SK-MEL-5 (cell line): ENCODE data around the gene SLC19A1. TPM values are rescaled to one million over a fixed set of nuclear protein-coding genes. Genes with fewer than 3 reads are reported as not detected.
A peak's percentile ranks its signal among the peaks of the same experiment; 100 is the strongest.

Source experiments
- DNase-seq: peaks from one replicate; pipeline ENCODE4 v3.0.0-alpha.2; 2016; ENCODE audit warnings: low read depth, low spot score
- in situ Hi-C: cut with HindIII; loops from 2 replicates; pipeline ENCODE4 v1.10.0; 2016; ENCODE audit warnings: low sequenced_read_pairs, high pct_unique_total_duplicates, low pct_unique_long_range_greater_than_20kb
- polyA plus RNA-seq, 2 experiments: library from polyadenylated mRNA; depleted of rRNA; stranded (reverse); fragments of >200 nt; gene quantifications; 2 replicates each; pipeline ENCODE4 v1.2.3, GENCODE V29; 2015
- total RNA-seq: library from RNA; depleted of rRNA; stranded (reverse); fragments of >200 nt; shearing (Covaris generic); gene quantifications from 2 replicates; pipeline ENCODE4 v1.2.3, GENCODE V29; 2014; rRNA removed

The SLC19A1 gene
- 12.7 and 15.8 TPM in 2 replicates for total RNA-seq
- polyA plus RNA-seq (2015; cell fraction: cytosol; rRNA removed) = 29.9 and 35.7 TPM in 2 replicates
- polyA plus RNA-seq (2015; cell fraction: nucleus; rRNA removed) = 31.9 and 38.5 TPM in 2 replicates

- in situ Hi-C loops = no loop called here
- peak; percentile 55 for DNase-seq
Measured at GRCh38 chr21:45542242-45542666, at the start of gene SLC19A1. Gene SLC19A1 (minus strand): TSS chr21:45542440. CDS start chr21:45537959, 4,481 bp downstream.

GRCh38 chr21:45591619-45592207 is 49.5 kb upstream of the SLC19A1 start:
- no peak for DNase-seq
- in situ Hi-C loops = no loop called here

GRCh38 chr21:45590726-45591618 is 48.7 kb upstream of the SLC19A1 start:
- in situ Hi-C loops = no loop called here
- DNase-seq = no peak

- in situ Hi-C loops = no loop called here
- no peak for DNase-seq
Measured at GRCh38 chr21:45590246-45590725, 48.0 kb upstream of the SLC19A1 start.

GRCh38 chr21:45589686-45590245 is 47.5 kb upstream of the SLC19A1 start:
- DNase-seq = no peak
- in situ Hi-C loops = no loop called here

GRCh38 chr21:45588871-45589491 is 46.7 kb upstream of the SLC19A1 start:
- no peak for DNase-seq
- in situ Hi-C loops = no loop called here

GRCh38 chr21:45588086-45588825 is 46.0 kb upstream of the SLC19A1 start:
- in situ Hi-C loops = no loop called here
- DNase-seq = peak; percentile 61

GRCh38 chr21:45586289-45586858 is 44.1 kb upstream of the SLC19A1 start:
- in situ Hi-C loops = no loop called here
- DNase-seq = no peak

- in situ Hi-C loops = no loop called here
Measured at GRCh38 chr21:45584786-45585185, 42.5 kb upstream of the SLC19A1 start.

GRCh38 chr21:45583831-45584509 is 41.7 kb upstream of the SLC19A1 start:
- in situ Hi-C loops = no loop called here
- no peak for DNase-seq

More at GRCh38 chr21:45584786-45585185, 42.5 kb upstream of the SLC19A1 start:
- DNase-seq = no peak

GRCh38 chr21:45582128-45582527 is 39.9 kb upstream of the SLC19A1 start:
- in situ Hi-C loops = no loop called here
- DNase-seq = no peak

- no peak for DNase-seq
- in situ Hi-C loops = no loop called here
Measured at GRCh38 chr21:45581322-45581712, 39.1 kb upstream of the SLC19A1 start.

GRCh38 chr21:45580576-45581321 is 38.5 kb upstream of the SLC19A1 start:
- no peak for DNase-seq

GRCh38 chr21:45580181-45580575 is 37.9 kb upstream of the SLC19A1 start:
- DNase-seq = no peak

More at GRCh38 chr21:45580576-45581321, 38.5 kb upstream of the SLC19A1 start:
- in situ Hi-C loops = no loop called here

GRCh38 chr21:45579383-45580180 is 37.3 kb upstream of the SLC19A1 start:
- DNase-seq = no peak
- in situ Hi-C loops = no loop called here

More at GRCh38 chr21:45580181-45580575, 37.9 kb upstream of the SLC19A1 start:
- in situ Hi-C loops = no loop called here
